GM19452 (cell line): ENCODE data around the gene B4GALT2.
A peak's percentile ranks its signal among the peaks of the same experiment; 100 is the strongest.

Source experiments
- ATAC-seq: cut with Tn5 transposase; IDR thresholded peaks from one replicate; pipeline ENCODE4 v1.9.1; 2021; ENCODE audit not compliant: unreplicated experiment

Gene B4GALT2

GRCh38 chr1:43969416-43969745, 9.6 kb upstream of the B4GALT2 start:
- ATAC-seq = no peak

GRCh38 chr1:43969746-43970466, 9.1 kb upstream of the B4GALT2 start, which contains the start of gene DPH2:
TSS of gene DPH2 (plus strand) at chr1:43970010. CDS start at chr1:43970176, 166 bp downstream.
- ATAC-seq = peak; percentile 81

GRCh38 chr1:43970502-43970901, 8.5 kb upstream of the B4GALT2 start:
- no peak for ATAC-seq

- ATAC-seq = no peak
These were observed 8.1 kb upstream of the B4GALT2 start for GRCh38 chr1:43970911-43971310.

GRCh38 chr1:43971336-43971980, 7.6 kb upstream of the B4GALT2 start:
- ATAC-seq = no peak

GRCh38 chr1:43973981-43974442, 5.0 kb upstream of the B4GALT2 start:
- ATAC-seq = no peak

- ATAC-seq = peak; percentile 67
These were observed 4.4 kb upstream of the B4GALT2 start, which contains the start of gene ATP6V0B for GRCh38 chr1:43974443-43975248. TSS of gene ATP6V0B (plus strand) at chr1:43974960. CDS start at chr1:43975041, 81 bp downstream.

- no peak for ATAC-seq
These were observed 3.6 kb upstream of the B4GALT2 start for GRCh38 chr1:43975249-43975961.

GRCh38 chr1:43976045-43976444, 3.0 kb upstream of the B4GALT2 start:
- ATAC-seq = no peak

- ATAC-seq = no peak
These were observed 2.1 kb upstream of the B4GALT2 start for GRCh38 chr1:43976890-43977289.

GRCh38 chr1:43977376-43978263, 1.4 kb upstream of the B4GALT2 start:
- no peak for ATAC-seq

- ATAC-seq = no peak
These were observed 803 bp upstream of the B4GALT2 start for GRCh38 chr1:43978264-43978550.

- no peak for ATAC-seq
These were observed 184 bp downstream of the B4GALT2 start for GRCh38 chr1:43979261-43979527.

- no peak for ATAC-seq
These were observed 681 bp downstream of the B4GALT2 start for GRCh38 chr1:43979528-43980254.

- no peak for ATAC-seq
These were observed 1.5 kb downstream of the B4GALT2 start for GRCh38 chr1:43980255-43981134.

GRCh38 chr1:43981135-43981491, 2.1 kb downstream of the B4GALT2 start:
- ATAC-seq = no peak

- ATAC-seq = no peak
These were observed 2.6 kb downstream of the B4GALT2 start for GRCh38 chr1:43981636-43982035.

GRCh38 chr1:43982241-43982640, 3.2 kb downstream of the B4GALT2 start:
- ATAC-seq = no peak

- no peak for ATAC-seq
These were observed 3.8 kb downstream of the B4GALT2 start for GRCh38 chr1:43982808-43983207.
